DMS114 treated with DMSO at 0.1 percent for 48 hours (cell line): ENCODE results near the gene TUSC2.
"Not testable (repeated sequence)": the region's sequence is repeated elsewhere in the genome, so short reads cannot be mapped to it uniquely, and the experiment has no call there.

Experiments used
- DNase-seq: peaks from one replicate; lab custom pipeline; 2025; ENCODE audit not compliant: unreplicated experiment; lab: John Stamatoyannopoulos, UW

The TUSC2 gene

DNA sequence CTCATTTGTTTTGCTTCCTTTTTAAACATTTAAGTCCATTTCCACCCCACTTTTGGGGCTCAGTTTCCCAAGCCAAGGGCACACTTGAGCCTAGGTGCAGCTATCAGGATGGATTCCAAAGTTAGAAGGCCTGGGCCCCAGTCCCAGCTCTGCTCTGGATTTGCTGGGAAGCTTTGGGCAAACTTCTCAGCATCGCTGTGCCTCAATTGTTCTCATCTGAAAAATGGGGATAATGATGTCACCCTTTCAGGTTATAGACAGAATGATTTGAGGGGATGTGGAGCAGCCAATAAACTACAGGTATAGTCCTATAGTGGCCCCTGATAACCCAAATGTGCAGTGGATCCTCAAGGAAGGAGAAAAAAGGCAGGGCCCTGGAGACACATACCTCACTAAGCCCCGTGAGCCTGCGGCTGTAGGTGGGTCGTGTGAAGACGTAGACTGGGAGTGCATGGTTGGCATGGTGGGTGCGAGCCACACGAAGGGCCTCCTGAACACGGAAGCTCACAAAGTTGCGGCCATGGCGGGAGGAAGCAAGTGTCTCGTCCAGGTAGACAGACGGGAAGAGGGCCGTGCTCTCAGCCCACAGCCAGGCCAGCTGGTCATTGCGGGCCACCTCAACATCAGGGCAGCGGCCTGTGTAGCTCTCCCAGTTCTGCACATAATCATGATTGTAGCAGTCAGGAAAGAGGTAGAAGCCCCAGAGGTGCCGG, 8.7 kb downstream of the TUSC2 start:
- no peak for DNase-seq

DNA sequence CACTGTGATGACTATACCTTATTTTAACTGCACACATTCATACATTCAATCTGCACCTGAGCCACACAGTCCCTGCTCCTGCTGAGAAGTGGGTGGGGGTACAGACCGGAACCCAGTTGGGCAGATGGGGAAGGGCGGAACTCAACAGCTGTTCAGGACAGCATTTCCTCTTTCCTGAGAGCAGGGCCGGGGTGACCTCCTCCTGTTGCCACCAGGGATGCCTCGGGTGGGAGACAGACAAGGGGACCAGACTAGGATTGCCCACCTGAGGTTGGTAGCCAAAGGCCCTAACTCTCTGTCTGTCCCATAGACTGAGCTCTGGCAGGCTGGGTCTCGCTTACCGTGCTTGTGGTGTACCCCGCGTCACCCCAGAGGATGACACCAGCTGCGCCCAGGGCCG, 9.4 kb downstream of the TUSC2 start:
- DNase-seq, result no peak

DNA sequence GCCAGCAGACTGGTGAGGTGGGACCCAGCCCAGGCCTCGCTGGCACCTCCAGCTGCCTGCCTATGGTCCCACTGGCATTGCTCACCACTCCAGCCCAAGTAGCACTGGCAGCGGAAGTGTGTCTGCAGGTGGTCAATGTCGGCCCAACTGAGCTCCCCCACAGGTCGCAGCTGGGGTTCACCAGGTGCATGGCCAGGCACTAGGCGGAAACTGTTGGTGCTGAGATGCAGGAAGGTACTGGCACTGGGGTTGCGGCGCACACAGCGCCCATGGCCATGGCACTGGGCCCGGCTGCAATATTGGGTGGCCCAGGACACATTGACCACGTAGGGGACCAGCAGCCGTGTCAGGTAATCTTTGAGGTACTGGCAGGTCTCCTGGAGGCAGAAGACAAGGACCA, 9.9 kb downstream of the TUSC2 start:
- DNase-seq, result no peak

DNA sequence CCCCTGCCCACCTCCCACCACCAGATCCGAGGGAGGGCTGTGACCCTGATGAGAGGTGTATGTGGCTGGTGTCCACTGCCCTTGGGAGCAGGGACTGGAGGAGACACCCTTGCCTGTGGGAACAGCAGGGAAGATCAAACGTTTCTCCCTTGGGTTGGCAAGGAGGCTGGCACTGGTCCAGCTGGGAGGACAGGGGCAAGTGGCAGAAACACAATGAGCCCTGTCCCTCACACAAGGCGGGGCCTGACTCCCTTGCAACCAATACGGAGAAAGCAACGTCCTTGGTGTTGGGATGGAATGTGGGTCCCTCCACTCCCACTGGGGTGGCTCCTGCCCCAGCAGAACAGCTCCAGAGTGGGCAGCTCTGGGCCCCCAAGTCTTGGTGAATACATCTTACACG, 10.7 kb downstream of the TUSC2 start:
- no peak for DNase-seq

DNA sequence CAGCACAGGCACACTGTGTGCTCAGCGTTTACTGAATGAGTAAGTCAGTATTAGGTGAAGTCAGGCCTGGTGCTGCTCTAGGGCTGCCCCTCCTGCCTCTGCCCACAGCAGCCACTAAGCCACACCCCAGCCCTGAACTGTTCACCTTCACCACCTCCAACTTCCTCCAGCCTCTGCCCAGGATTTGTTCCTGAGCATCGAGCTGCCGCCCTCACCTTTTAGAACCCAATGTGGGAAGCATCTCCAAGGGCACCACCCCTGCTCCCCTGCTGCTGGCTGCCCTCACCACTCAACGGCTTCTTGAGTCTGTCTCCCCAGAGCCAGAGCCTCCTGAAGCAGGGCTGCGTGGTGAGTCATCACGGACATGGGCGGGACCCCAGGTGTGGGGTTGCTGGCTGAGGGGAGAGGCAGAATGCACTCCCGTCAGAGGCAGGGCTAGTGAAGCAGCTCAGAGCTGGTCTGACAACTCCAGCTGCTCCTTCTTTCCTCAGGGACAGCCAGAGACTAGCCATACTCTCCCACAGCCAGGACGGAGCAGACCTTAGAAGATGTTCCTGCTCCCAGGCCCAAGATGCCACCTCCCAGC, 11.3 kb downstream of the TUSC2 start:
- no peak for DNase-seq

DNA sequence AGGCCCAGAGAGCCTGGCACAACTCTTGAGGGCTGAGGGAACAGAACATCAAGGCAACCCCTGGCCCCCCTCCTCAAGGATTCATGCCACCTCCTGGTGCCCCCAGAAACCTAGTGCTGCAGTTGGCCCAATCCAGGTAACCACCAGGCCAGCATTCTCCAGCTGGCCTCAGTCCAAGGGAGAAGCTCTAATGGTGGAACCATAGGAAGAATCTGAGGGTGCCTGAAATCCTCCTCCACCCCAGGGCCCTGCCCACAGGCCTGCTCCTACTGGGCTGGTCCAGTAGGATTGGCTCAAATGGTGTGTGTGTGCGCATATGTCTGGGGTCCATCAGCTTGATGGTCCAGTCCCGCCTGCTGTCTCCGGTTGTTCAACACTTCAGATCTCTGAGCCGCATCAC, 13.2 kb downstream of the TUSC2 start:
- no peak for DNase-seq

DNA sequence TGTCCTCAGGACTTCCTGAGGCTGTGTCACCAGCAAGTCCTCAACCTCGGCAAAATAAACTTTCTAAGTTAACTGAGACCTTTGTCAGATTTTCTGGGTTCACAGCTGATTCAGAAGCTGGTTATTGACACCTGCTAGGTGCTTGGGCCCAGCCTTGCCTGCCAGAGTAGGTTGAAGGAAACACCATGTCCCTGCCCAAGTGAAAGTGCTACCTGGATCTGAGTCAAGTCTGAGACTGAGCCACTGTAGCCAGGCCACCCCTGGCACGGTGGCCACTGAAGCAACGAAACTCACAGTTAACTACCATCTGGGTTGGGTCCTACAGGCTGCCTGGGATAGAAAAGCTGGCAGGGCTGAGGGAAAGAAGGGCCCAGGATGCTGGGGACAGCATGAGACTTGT, 13.7 kb downstream of the TUSC2 start:
- no peak for DNase-seq

DNA sequence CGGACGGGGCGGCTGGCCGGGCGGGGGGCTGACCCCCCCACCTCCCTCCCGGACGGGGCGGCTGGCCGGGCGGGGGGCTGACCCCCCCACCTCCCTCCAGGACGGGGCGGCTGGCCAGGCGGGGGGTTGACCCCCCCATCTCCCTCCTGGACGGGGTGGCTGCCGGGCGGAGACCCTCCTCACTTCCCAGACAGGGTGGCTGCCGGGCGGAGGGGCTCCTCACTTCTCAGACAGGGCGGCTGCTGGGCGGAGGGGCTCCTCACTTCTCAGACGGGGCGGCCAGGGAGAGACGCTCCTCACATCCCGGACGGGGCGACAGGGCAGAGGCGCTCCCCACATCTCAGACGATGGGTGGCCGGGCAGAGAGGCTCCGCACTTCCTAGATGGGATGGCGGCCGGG, 16.0 kb downstream of the TUSC2 start:
- DNase-seq, result not testable (repeated sequence)

DNA sequence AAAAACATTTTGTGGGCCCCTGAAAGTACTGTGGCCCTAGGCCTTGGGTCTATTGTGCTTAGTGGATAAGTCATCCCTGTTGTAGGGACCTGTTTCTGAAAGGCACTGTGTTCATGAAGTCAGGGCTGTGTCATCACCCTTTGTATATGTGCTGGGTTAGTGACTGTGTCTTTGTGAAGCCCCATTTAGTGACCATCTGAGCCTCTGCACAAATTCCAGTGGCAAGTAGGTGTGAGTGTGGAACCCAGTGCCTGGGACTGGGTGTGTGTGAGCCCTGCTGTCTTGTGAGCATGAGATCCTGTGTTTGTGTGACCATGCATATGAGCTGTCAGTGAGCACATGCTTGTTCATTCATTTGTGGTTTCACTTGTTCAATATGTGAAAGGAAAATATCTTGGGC, 23.4 kb downstream of the TUSC2 start:
- DNase-seq, result no peak

DNA sequence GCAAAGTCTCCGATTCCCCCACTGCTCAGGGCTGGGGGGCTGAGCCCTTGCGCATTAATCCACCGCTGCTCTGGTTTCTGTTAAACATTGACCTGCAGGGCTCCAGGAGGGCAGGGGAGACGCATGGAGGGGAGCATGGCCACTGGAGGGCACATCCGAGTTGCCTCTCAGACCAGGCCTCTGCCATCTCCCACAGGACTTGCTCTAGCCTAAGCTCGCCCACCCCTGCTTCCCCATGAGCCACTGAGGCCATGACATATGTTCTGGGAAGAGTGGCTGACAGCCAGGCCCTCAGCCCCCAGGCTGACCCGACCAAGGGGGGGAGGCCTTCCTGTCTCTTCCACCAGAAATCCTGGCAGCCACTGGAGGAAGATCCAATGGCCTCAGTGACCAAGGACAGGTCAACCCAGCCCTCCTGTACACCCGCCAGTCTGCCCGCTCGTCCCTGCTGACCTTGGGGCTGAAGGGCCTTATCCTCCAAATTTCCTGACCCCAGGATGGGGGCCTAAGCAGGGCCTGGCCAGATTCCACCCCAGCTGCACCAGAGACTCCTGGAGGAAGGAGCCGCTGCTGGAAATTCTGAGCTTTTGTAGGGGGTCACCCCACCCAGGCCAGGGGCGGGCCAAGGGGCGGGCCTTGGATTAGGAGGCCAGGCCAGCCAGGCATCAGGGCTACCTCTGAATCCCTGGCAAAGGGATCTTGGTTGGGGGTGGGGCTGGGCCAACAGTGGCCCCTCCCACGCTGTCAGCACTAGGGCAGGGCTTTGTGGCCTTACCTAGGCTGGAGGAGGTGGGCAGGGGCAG, 24.8 kb downstream of the TUSC2 start, which contains the start of gene HYAL1:
TSS of gene HYAL1 (minus strand) at position 562 of the 803 bp plus-strand sequence. CDS start 618 bp downstream, outside the sequence.
- no peak for DNase-seq

DNA sequence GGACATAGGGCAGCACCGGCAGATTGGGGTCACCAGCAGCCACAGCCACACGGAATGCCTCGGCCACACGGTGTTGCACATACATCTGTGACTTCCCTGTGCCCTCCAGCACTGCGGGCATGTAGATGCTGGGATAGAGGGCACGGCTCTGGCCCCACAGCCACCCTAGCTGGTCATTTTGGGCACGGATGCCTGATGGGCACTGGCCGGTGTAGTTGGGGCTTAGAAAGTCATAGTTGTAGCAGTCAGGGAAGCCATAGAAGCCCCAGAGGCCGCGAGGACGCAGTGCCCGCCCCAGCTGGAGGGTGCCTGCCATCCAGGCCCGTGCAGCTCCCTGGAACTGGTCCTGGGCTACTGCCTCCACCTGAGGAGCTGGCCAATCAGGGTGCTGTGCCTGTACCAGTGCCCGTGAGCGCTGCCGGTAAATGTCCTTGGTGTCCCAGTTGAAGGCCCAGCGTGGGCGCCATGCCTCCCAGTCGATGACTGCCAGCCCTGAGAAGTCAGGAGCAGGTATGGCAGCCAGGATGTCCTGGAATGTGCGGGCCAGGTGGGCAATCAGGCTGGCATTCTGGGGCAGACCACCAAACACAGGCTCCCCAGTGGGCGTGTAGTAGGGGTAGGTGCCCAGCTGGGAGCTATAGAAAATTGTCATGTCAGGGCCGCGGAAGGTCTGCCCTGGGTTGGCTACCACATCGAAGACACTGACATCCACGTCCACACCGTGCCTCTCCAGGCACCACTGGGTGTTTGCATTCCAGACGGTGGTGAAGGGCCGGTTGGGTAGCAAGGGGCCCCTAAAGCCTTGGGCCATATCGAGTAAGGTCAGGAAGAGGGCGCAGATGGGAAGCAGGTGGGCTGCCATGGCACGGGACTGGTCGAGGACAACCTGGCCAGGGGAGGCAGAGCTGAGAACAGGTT, 25.7 kb downstream of the TUSC2 start:
- no peak for DNase-seq

DNA sequence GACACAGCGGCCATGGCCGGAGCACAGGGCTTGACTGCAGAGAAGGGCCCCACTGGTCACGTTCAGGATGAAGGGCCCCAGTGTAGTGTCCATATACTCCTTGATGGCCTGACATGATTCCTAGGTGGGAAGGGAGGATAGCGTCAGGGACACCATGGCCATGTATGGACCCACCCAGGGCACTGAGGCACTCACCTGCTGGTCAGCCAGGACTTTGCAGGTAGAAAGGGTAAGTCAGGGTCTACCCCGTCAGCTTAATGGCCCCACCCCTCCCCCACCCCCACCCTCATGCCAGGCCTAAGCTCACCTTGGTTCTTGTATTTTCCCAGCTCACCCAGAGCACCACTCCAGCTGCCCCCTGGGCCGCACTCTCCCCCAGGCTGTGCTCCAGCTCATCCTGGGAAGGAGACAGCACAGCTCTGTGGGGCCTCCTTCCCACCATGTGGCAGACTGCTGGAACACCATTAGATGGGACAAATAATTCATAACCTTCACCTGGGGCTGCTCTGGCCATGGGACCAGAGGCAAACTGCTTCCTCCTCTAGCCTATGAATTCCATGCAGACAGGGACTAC, 27.3 kb downstream of the TUSC2 start:
- DNase-seq, result no peak

DNA sequence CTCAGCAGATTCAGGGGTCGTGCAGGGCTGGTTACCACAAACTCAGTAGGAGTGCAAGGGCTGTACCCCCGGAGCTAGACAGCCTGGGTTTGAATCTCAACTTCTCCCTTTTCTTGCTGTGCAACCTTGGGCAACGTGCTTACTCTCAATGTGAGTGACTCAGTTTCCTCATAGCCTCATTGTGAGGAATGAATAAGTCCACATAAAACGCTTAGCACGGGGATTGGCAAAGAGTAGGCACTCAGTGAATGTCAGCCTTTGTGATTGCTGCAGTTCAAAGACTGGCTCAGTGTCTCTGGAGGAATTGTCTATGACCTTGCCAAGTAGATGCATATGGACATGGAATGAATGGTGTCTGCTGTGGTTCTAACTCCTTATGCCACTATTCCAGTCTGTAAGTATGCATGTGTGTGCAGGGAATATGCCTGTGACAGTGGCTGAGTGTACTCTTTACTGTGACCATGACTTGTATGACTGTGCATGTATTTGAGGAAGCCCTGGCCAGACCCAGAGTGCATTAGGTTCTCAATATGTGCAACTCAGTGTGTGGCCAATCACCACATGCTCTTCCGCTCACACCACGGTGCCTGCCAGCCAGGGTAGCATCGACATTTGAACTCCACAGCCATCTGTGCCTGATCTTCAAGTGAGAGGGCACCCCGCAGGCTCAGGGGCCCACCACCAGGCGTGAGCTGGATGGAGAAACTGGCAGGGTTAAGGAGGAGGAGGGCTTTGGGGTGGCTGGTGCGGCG, 27.9 kb downstream of the TUSC2 start:
- no peak for DNase-seq

DNA sequence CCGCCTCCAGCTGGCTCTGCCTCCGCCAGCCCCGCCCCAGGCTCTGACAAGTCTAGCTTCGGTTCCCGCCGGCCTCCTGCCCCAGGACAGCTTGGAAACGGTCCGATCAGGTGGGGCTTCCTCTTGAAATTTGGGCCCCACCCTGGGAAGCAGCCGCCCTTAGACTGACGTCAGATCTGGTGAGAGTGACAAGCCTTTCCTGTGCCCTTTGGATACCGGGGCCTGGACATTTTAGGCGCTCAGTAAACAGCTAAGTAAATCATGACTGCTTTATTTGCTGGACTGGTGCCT, 28.4 kb downstream of the TUSC2 start:
- no peak for DNase-seq

DNA sequence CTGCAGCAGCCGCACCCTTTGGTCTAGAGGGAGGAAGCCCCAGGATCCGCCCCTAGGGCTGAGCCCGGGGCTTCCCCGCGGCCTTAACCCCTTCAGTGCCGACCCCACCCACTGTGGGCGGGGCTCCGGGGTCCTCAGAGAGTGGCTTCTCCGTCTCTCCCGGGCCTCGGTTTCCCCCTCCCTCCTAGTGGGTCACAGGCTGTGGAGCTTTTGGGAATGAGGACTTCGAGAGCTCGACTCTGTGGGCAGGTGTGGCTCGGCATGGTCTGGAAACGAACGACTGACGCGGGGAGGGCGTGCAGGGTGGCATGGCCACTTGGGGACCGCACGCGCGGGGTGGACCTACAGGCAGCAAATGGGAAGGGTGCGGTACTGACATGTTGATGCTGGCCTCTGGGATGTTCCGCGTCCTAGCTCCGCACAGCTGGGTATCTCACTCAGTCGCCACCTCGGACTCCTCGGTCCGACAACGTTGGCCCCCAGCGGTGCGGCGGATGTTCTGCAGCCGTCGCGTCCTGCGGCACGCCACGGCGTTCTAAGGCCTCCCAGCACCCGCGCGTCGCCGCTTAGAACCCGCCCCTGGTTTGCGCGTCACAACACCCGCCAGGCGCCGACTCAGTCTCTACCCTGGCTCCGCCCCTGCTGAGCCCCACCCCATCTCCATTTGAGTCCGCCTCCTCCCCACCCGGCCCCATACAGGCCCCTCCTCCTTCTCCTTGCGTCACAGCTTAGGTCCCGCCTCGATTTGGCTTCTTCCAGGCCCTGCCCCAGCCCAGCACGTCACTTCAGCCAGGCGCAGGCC, 29.0 kb downstream of the TUSC2 start, which contains the start of the genes HYAL3 and NAA80:
TSS of gene HYAL3 (minus strand) at position 570 of the 802 bp plus-strand sequence. CDS start 3,803 bp downstream, outside the sequence.
TSS of gene NAA80 (minus strand) at position 570 of the 802 bp plus-strand sequence. CDS start 1,942 bp downstream, outside the sequence.
- DNase-seq, result peak; percentile 93

DNA sequence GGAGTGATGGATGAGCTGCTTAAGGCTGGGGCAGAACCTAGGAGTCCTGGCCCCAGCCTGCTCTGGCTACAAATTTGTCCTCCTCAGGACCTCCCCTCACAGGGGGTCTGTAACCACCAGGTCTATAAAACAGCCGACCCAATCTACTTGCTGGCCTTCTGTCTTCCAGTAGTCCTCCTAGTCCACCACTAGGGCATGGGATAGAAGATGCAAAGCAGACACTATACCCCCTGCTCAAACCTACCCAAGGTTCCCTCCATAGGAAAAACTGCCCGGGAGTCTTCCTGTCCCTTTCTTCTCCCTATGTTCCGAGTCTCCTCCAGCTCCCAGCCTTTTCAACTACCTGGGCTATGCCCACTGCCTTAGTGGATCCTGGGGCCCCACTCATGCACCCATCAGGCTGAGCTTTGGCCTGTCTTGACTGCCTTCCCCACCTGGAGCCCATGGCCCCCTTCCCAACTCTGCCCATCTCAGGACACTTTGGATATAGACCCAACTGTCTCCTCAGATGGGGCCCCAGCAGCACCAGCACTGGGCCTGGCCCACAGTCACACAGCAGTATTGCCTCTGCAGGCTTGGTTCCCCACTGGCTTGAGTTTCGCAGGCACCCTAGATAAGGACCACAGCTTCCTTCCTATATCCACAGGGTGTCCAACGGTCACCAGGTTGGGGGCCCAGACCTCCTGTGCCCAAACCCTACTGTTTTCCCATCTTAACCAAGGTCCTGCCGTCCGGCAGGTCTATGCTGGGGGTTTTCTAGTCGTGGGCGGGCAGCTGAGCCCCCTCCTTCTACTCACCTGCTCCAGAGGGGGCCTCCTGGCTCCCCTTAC, 29.9 kb downstream of the TUSC2 start:
- no peak for DNase-seq

DNA sequence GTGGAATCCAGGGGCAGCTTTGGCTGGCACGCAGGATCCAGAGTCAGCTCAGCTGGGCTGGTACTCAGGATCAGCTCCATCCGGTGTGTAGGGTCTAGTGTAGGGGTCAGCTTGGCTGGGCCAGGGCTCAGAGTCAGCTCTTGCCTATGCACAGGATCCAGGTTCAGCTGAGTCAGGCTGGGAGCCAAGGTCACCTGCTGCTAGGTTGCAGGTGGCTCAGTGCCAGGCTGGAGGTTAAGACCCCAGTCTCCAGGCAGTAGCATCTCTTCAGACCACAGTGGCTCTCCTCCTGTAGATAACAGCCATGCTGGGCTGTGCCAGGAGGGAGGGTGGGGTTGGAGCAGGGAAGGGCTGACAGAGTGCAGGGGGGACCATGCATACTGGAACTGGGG, 30.6 kb downstream of the TUSC2 start:
- no peak for DNase-seq

DNA sequence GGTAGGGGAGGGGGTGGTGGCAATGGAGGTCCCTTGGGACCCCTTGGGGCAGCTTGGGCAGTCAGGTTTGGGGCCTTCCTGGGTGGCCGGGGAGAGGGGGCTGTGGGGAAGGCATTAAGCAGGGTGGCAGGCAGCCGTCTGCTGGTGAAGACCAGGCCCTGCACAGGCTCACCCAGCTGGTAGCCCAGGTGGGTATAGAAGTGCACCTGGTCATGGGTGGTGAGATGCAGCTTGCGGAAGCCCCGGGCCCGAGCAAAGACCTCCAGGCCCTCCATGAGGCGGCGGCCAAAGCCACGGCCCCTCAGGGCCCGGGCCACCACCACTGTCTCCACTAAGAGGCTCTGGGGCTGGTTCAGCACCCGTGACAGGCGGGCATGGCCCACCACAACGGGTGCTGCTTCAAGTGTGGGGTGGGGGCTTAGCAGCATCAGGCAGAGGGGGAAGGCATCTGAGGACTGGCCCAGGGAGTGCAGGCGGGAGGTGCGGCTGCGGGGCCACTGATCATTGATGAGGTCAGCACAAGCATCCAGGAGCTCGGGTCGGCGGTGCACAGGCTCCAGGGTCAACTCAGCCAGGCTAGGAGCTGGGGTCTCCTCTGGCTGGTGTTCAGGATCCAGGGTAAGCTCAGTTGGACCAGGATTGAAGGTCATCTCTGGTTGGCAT, 31.2 kb downstream of the TUSC2 start:
- DNase-seq, result no peak
